K562 (cell line): ENCODE measurements around the gene TAF1A. TPM values are rescaled to one million over a fixed set of nuclear protein-coding genes. Genes with fewer than 3 reads are reported as not detected.

ENCODE experiments used
- ATF6 ChIP-seq: sonication (generic); formaldehyde crosslinking; IDR thresholded peaks from 2 replicates; pipeline ENCODE4 v1.4.0; 2020; ENCODE audit warnings: mild to moderate bottlenecking, missing genetic modification reagents
- CBFA2T3 ChIP-seq: fragments of 450-650 bp; IDR thresholded peaks from 2 replicates; pipeline ENCODE4 v1.6.1; 2017
- ESRRA ChIP-seq: fragments of 450-650 bp; IDR thresholded peaks from 2 replicates; pipeline ENCODE4 v1.6.1; 2014; ENCODE audit warnings: low read depth, mild to moderate bottlenecking, moderate library complexity, borderline replicate concordance
- ESRRB ChIP-seq: fragments of 250-450 bp; sonication (Bioruptor Pico); IDR thresholded peaks from 2 replicates; pipeline ENCODE4 v1.5.0; 2020; ENCODE audit warnings: mild to moderate bottlenecking, moderate library complexity, borderline replicate concordance
- FOXM1 ChIP-seq, 2 experiments: fragments of 450-650 bp in 1 of 2; sonication (generic) in 1 of 2; formaldehyde crosslinking in 1 of 2; IDR thresholded peaks; 2 replicates each; pipeline versions ENCODE4 v1.6.1 to v1.9.0; 2017 to 2022; ENCODE audit warnings: low read depth in 2 of 2, mild to moderate bottlenecking in 2 of 2, missing genetic modification reagents in 1 of 2, moderate library complexity in 1 of 2
- HINFP ChIP-seq: fragments of 450-650 bp; conservative IDR thresholded peaks from 2 replicates; pipeline ENCODE4 v1.6.1; 2016; ENCODE audit warnings: missing genetic modification characterization, low read depth, mild to moderate bottlenecking, control low read depth, missing compliant biosample characterization
- ILK ChIP-seq: fragments of 450-650 bp; IDR thresholded peaks from 2 replicates; pipeline ENCODE4 v1.6.1; 2016; ENCODE audit warnings: missing genetic modification characterization, low read depth, mild to moderate bottlenecking, missing compliant biosample characterization, moderate library complexity, borderline replicate concordance
- RFX7 ChIP-seq: fragments of 250-450 bp; sonication (Bioruptor Pico); IDR thresholded peaks from 2 replicates; pipeline ENCODE4 v1.5.1; 2021; ENCODE audit warnings: mild to moderate bottlenecking
- SUPT5H ChIP-seq: fragments of 450-650 bp; IDR thresholded peaks from 2 replicates; pipeline ENCODE4 v1.6.1; 2016
- TEAD1 ChIP-seq, 2 experiments: fragments of 450-650 bp in 1 of 2; sonication (generic) in 1 of 2; formaldehyde crosslinking; IDR thresholded peaks; 2 replicates each; pipeline versions ENCODE4 v1.4.0 to v1.8.0; 2020 to 2022; ENCODE audit warnings: mild to moderate bottlenecking in 2 of 2, missing genetic modification reagents in 1 of 2
- THAP7 ChIP-seq: fragments of 250-450 bp; sonication (Bioruptor Pico); IDR thresholded peaks from 2 replicates; pipeline ENCODE4 v1.5.0; 2021
- ZKSCAN8 ChIP-seq: fragments of 200-800 bp; sonication (Bioruptor generic); IDR thresholded peaks from 2 replicates; pipeline ENCODE4 v1.6.1; 2016; ENCODE audit warnings: missing genetic modification characterization, missing compliant biosample characterization
- ZNF146 ChIP-seq: IDR thresholded peaks from one replicate; pipeline ENCODE4 v1.6.1; 2018; ENCODE audit warnings: missing compliant biosample characterization; ENCODE audit not compliant: unreplicated experiment
- ZNF785 ChIP-seq: fragments of 250-450 bp; sonication (Bioruptor Pico); IDR thresholded peaks from 2 replicates; pipeline ENCODE4 v1.4.0; 2020; ENCODE audit warnings: mild to moderate bottlenecking
- polyA plus RNA-seq, 8 experiments: library from polyadenylated mRNA; depleted of rRNA in 4 of 8; stranded (reverse) in 5 of 8; unstranded in 3 of 8; fragments of >200 nt; fragmentation: Nextera tagmentation in 2 of 8; fragmentation: Illumina TruSeq in 1 of 8; extraction: Ambion mirVana in 2 of 8; extraction: Trizol in 1 of 8; gene quantifications; 2 replicates each; pipeline versions ENCODE4 v1.2.1 to v1.2.3, GENCODE V29; 2011 to 2014; ENCODE audit warnings: inconsistent platforms in 1 of 8, missing spikeins in 1 of 8
- total RNA-seq, 7 experiments: library from RNA; depleted of rRNA in 6 of 7; stranded (reverse); fragments of >200 nt in 6 of 7; fragmentation: Illumina TruSeq in 2 of 7; extraction: Trizol in 2 of 7; gene quantifications; 2 replicates each; pipeline versions ENCODE4 v1.2.1 to v1.2.3, GENCODE V29; 2011 to 2021; ENCODE audit warnings: low replicate concordance in 1 of 7
- TF ChIP-seq, protein P1 (sequence below): sonication (generic); formaldehyde crosslinking; IDR thresholded peaks from 2 replicates; pipeline ENCODE4 v1.8.1; 2023; ENCODE audit warnings: mild to moderate bottlenecking, missing genetic modification reagents
- TF ChIP-seq, protein P2 (sequence below): fragments of 450-650 bp; IDR thresholded peaks from 2 replicates; pipeline ENCODE4 v1.6.1; 2017; ENCODE audit warnings: antibody characterized with exemption, mild to moderate bottlenecking

TAF1A gene
- total and polyA plus RNA-seq, 9 of the 15 experiments (the other 6 are each of a cell fraction or from before 2014, with no cell fraction given): 17.8 to 36.8 (median 25.3) TPM

DNA sequence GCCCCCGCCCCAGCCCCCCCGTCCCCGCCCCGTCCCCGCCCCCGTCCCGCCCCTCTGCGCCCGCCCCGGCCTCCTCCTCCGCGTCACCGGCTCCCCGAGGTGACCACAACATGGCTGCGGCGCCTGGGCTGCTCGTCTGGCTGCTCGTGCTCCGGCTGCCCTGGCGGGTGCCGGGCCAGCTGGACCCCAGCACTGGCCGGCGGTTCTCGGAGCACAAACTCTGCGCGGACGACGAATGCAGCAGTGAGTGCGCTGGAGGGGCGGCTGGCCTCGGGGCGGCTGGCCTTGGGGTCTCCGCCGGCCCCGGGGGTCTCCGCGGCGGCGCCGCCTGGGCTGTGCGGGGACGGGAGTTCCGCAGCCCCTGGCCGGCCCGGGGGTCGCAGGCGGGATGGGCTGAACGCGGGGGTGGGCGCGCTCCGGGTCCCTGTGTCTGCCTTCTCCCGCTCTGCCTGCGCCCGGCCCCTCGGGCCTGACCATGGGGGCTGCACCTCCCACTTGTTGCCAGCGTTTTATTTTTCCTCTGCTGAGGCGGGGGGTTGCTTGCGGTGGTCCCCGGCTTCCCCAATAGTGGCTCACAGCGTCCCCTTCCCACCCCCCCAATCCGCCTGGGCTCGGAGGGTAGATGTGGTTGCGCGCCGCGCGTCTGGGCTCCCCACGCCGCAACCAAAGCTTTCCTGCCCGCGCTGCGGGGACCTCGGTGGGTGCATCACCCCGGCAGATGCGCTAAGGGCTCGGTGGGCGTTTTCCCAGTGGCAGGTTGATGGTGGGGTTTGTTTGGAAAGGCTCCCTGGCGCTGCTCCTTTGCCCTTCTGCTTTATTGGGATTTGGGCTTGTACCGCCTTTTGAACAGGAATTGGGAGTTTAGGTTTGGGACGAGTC is 28.5 kb upstream of the TAF1A start, which contains the start of gene MIA3 (continued):
- no peak for TF ChIP-seq ATF6 (CRISPR knock-in tag)
- no peak; the same call in 1 of the 2 replicates for TF ChIP-seq ESRRA
- no peak for TF ChIP-seq ILK (tag)
- no peak for TF ChIP-seq THAP7 (CRISPR knock-in tag)
- TF ChIP-seq ZNF785 (CRISPR knock-in tag): no peak
- TF ChIP-seq CBFA2T3: no peak
- TF ChIP-seq TEAD1 (CRISPR knock-in tag; IDR thresholded peaks at IDR 0.05): no peak
- no peak for TF ChIP-seq ZNF146
- TF ChIP-seq, protein P1, sequence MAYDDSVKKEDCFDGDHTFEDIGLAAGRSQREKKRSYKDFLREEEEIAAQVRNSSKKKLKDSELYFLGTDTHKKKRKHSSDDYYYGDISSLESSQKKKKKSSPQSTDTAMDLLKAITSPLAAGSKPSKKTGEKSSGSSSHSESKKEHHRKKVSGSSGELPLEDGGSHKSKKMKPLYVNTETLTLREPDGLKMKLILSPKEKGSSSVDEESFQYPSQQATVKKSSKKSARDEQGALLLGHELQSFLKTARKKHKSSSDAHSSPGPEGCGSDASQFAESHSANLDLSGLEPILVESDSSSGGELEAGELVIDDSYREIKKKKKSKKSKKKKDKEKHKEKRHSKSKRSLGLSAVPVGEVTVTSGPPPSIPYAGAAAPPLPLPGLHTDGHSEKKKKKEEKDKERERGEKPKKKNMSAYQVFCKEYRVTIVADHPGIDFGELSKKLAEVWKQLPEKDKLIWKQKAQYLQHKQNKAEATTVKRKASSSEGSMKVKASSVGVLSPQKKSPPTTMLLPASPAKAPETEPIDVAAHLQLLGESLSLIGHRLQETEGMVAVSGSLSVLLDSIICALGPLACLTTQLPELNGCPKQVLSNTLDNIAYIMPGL (CRISPR knock-in tag): no peak
- no peak for TF ChIP-seq FOXM1 (IDR thresholded peaks at IDR 0.05; ENCODE audit: low read depth)
- TF ChIP-seq FOXM1 (CRISPR knock-in tag; IDR thresholded peaks at IDR 0.05; ENCODE audit: low read depth): no peak
- TF ChIP-seq HINFP: no peak
- TF ChIP-seq ESRRB (CRISPR knock-in tag): no peak
- no peak for TF ChIP-seq ZKSCAN8 (CRISPR knock-in tag)
- no peak for TF ChIP-seq RFX7
- TF ChIP-seq SUPT5H: peak; percentile 79
- TF ChIP-seq, protein P2, sequence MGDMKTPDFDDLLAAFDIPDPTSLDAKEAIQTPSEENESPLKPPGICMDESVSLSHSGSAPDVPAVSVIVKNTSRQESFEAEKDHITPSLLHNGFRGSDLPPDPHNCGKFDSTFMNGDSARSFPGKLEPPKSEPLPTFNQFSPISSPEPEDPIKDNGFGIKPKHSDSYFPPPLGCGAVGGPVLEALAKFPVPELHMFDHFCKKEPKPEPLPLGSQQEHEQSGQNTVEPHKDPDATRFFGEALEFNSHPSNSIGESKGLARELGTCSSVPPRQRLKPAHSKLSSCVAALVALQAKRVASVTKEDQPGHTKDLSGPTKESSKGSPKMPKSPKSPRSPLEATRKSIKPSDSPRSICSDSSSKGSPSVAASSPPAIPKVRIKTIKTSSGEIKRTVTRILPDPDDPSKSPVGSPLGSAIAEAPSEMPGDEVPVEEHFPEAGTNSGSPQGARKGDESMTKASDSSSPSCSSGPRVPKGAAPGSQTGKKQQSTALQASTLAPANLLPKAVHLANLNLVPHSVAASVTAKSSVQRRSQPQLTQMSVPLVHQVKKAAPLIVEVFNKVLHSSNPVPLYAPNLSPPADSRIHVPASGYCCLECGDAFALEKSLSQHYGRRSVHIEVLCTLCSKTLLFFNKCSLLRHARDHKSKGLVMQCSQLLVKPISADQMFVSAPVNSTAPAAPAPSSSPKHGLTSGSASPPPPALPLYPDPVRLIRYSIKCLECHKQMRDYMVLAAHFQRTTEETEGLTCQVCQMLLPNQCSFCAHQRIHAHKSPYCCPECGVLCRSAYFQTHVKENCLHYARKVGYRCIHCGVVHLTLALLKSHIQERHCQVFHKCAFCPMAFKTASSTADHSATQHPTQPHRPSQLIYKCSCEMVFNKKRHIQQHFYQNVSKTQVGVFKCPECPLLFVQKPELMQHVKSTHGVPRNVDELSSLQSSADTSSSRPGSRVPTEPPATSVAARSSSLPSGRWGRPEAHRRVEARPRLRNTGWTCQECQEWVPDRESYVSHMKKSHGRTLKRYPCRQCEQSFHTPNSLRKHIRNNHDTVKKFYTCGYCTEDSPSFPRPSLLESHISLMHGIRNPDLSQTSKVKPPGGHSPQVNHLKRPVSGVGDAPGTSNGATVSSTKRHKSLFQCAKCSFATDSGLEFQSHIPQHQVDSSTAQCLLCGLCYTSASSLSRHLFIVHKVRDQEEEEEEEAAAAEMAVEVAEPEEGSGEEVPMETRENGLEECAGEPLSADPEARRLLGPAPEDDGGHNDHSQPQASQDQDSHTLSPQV: 0 out of 2 replicates have a peak, but pooled peaks have one; percentile 51
